Measurements from ENCODE around the gene MLN. TPM values are rescaled to one million over a fixed set of nuclear protein-coding genes. Genes with fewer than 3 reads are reported as not detected.

Gene MLN
- total RNA-seq, 1 experiment from 2014 or later, result not detected

DNA sequence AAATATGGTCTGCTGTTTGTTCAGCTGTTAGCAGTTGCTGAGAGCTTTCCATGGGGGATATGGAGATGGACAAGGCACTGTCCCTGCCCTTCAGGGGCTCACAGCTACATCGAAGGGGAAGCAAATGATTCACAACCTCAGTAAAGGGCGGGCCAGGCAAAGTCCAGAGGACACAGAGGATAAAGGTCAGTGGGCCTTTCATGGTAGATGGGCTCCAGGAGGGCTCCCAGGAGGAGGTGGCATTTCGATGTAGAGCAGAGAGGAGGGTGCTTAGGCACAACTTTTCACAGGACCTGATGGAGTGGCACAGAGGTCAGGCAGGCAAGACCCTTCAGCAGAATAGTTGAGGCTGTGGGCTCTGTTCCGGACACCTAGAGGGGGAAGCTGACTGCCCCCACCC is 15.2 kb upstream of the MLN start:
- BruUV-seq (replicated peaks), result no TSS peak
- DNase-seq (ENCODE audit: unreplicated experiment), result no peak
- no peak overlapping the region for H3K4me3 Mint-ChIP-seq (ENCODE audit: unreplicated experiment)
- intact Hi-C loops (cut with micrococcal nuclease), result no loop called here
- H3K36me3 Mint-ChIP-seq (ENCODE audit: insufficient read depth, unreplicated experiment), result no peaks in the 10 kb centered on the region
- no peak overlapping the region for H3K27ac Mint-ChIP-seq (ENCODE audit: low read depth, unreplicated experiment)
- no peaks in the 10 kb centered on the region for H3K9me3 Mint-ChIP-seq (ENCODE audit: unreplicated experiment)
- ChIA-PET CTCF (no interaction called here), POLR2A (no interaction called here)
- TF ChIP-seq CTCF (IDR thresholded peaks at IDR 0.05; ENCODE audit: unreplicated experiment), result no peak
- H3K4me1 Mint-ChIP-seq (ENCODE audit: insufficient read depth, unreplicated experiment), result peaks cover under 1% of the 10 kb centered on the region
- H3K27me3 Mint-ChIP-seq (ENCODE audit: insufficient read depth, unreplicated experiment), result peaks cover 47% of the 10 kb centered on the region

GRCh38 chr6:33818293-33818692 is 14.5 kb upstream of the MLN start:
- intact Hi-C loops (cut with micrococcal nuclease), result no loop called here
- Mint-ChIP-seq H3K4me1 (ENCODE audit: insufficient read depth, unreplicated experiment) (no peaks in the 10 kb centered on the region), H3K9me3 (ENCODE audit: unreplicated experiment) (no peaks in the 10 kb centered on the region), H3K4me3 (ENCODE audit: unreplicated experiment) (no peak overlapping the region), H3K36me3 (ENCODE audit: insufficient read depth, unreplicated experiment) (no peaks in the 10 kb centered on the region), H3K27ac (ENCODE audit: low read depth, unreplicated experiment) (no peak overlapping the region), H3K27me3 (ENCODE audit: insufficient read depth, unreplicated experiment) (peaks cover 50% of the 10 kb centered on the region)
- POLR2A ChIA-PET, result no interaction called here
- CTCF ChIA-PET, result no interaction called here
- no peak for DNase-seq (ENCODE audit: unreplicated experiment)
- BruUV-seq (replicated peaks), result no TSS peak
- no peak for TF ChIP-seq CTCF (IDR thresholded peaks at IDR 0.05; ENCODE audit: unreplicated experiment)

DNA sequence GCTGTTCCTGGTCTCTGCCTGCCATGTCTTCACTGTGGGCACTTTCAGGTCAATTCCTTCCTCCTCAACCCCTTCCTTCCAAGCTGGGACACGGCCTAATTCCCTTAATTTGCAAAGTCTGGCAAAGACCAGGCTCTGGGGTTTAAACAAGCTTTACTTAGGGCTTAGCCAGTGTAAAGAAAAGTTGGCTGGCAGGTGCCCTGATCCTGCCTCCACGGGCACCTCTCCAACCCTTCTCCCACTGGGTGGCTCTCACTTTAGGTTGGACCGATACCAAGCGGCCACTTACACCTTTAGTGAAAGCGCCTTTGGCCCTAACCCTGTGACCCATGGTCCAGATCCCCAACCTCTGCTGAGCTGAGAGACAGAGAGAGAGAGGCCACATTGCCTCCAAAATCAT is 13.7 kb upstream of the MLN start:
- no peak overlapping the region for H3K4me3 Mint-ChIP-seq (ENCODE audit: unreplicated experiment)
- intact Hi-C loops (cut with micrococcal nuclease), result no loop called here
- no TSS peak for BruUV-seq (replicated peaks)
- ChIA-PET POLR2A (interaction anchor here (0.6 kb wide), 1 partner anchor 179 kb away, joined by 3 read pairs; no protein-coding TSS in a partner anchor), CTCF (interaction anchor here (1.5 kb wide), 2 partner anchors 50 to 210 kb away, joined by 3 to 4 read pairs; no protein-coding TSS in a partner anchor)
- no peak for DNase-seq (ENCODE audit: unreplicated experiment)
- H3K4me1 Mint-ChIP-seq (ENCODE audit: insufficient read depth, unreplicated experiment), result no peaks in the 10 kb centered on the region
- no peaks in the 10 kb centered on the region for H3K9me3 Mint-ChIP-seq (ENCODE audit: unreplicated experiment)
- TF ChIP-seq CTCF (IDR thresholded peaks at IDR 0.05; ENCODE audit: unreplicated experiment), result no peak
- H3K27ac Mint-ChIP-seq (ENCODE audit: low read depth, unreplicated experiment), result no peak overlapping the region
- H3K27me3 Mint-ChIP-seq (ENCODE audit: insufficient read depth, unreplicated experiment), result peaks cover 58% of the 10 kb centered on the region
- H3K36me3 Mint-ChIP-seq (ENCODE audit: insufficient read depth, unreplicated experiment), result no peaks in the 10 kb centered on the region

DNA sequence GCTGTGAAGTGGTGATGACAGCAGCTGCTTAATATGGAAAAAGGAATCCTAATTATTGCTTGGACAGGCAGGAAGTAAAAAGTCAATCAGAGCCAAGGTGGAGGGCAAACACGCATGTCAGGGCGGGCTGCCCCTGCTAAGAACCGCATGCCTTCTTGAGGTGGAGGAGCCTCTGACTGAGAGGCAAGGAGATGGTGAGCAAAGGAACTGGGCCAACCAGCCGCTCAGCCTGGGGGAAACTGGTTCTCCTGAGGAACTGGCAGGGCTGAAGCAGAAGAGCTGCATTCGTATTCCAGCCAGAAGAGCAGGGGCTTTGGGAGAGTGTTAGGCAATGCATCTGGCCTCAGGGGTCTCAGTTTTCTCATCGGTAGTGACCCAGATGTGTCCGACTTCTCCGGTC is 13.1 kb upstream of the MLN start:
- no TSS peak for BruUV-seq (replicated peaks)
- Mint-ChIP-seq H3K36me3 (ENCODE audit: insufficient read depth, unreplicated experiment) (no peaks in the 10 kb centered on the region), H3K9me3 (ENCODE audit: unreplicated experiment) (no peaks in the 10 kb centered on the region), H3K27ac (ENCODE audit: low read depth, unreplicated experiment) (no peak overlapping the region), H3K27me3 (ENCODE audit: insufficient read depth, unreplicated experiment) (peaks cover 64% of the 10 kb centered on the region), H3K4me1 (ENCODE audit: insufficient read depth, unreplicated experiment) (no peaks in the 10 kb centered on the region), H3K4me3 (ENCODE audit: unreplicated experiment) (no peak overlapping the region)
- no peak for TF ChIP-seq CTCF (IDR thresholded peaks at IDR 0.05; ENCODE audit: unreplicated experiment)
- ChIA-PET POLR2A (no interaction called here), CTCF (interaction anchor here (0.6 to 1.5 kb wide), 4 partner anchors 49 to 406 kb away, joined by 3 to 4 read pairs (median 3); no protein-coding TSS in a partner anchor)
- no peak for DNase-seq (ENCODE audit: unreplicated experiment)
- intact Hi-C loops (cut with micrococcal nuclease), result no loop called here
